ENCODE data around the gene EEIG1. TPM values are rescaled to one million over a fixed set of nuclear protein-coding genes. Genes with fewer than 3 reads are reported as not detected.

Gene EEIG1
- total RNA-seq, 1 donor, result 32.4 TPM

GRCh38 chr9:127973169-127974000 lies 7.4 kb downstream of the EEIG1 start:
- DNase-seq (ENCODE audit: low read depth), result no peak
- no peak overlapping the region for H3K4me3 ChIP-seq (ENCODE audit: low read depth, low read length)
- TF ChIP-seq, protein P1, sequence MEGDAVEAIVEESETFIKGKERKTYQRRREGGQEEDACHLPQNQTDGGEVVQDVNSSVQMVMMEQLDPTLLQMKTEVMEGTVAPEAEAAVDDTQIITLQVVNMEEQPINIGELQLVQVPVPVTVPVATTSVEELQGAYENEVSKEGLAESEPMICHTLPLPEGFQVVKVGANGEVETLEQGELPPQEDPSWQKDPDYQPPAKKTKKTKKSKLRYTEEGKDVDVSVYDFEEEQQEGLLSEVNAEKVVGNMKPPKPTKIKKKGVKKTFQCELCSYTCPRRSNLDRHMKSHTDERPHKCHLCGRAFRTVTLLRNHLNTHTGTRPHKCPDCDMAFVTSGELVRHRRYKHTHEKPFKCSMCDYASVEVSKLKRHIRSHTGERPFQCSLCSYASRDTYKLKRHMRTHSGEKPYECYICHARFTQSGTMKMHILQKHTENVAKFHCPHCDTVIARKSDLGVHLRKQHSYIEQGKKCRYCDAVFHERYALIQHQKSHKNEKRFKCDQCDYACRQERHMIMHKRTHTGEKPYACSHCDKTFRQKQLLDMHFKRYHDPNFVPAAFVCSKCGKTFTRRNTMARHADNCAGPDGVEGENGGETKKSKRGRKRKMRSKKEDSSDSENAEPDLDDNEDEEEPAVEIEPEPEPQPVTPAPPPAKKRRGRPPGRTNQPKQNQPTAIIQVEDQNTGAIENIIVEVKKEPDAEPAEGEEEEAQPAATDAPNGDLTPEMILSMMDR (IDR thresholded peaks at IDR 0.05; ENCODE audit: insufficient read depth, low read length), result no peak

- H3K4me3 ChIP-seq (ENCODE audit: low read depth, low read length), result peak overlapping the region; percentile 6
- DNase-seq (ENCODE audit: low read depth), result no peak
- TF ChIP-seq, protein P1 (IDR thresholded peaks at IDR 0.05; ENCODE audit: insufficient read depth, low read length), result no peak
These were observed 8.4 kb downstream of the EEIG1 start for GRCh38 chr9:127972236-127972871.

DNA sequence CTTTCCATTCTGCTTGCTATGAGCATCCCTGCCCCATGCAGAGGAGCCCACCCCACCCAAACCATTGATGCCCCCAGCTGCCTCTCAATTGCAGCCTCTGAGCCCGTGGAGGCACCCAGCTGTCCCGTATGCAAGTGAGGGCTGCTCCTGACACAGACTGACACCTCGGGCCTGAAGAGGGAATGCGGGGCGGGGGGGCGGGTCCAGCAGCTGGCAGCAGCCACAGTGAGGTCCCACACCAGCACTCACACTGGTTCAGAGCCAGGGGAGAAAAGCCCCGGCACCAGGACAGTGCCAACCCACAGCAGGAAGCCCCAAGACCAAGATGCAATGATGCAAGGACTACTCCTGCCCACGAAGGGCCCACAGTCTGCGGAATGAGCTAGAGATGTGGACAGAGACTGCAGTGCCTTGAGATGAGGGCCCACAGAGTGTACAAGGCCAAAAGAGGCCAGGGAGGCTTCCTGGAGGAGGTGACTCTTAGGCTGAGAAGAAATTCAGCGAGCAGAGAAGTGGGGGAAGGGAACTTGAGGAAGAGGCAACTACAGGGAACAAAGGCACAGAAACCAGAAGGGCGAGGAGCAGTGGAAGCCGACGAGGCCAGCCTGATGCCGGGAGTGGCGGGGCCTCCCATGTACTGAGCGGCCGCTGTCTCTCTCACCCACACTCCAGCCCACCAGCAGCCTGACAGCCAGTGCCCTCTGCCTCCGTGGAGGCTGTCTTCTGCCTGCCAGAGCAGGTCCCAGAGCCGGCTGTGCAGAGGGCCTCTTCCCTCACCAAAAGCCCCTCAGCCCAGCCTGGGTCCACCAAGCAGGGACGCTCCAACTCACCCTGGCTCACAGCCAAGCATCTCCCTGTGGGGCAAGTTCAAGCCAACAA lies 9.2 kb downstream of the EEIG1 start:
- TF ChIP-seq, protein P1 (IDR thresholded peaks at IDR 0.05; ENCODE audit: insufficient read depth, low read length), result no peak
- H3K4me3 ChIP-seq (ENCODE audit: low read depth, low read length), result no peak overlapping the region
- DNase-seq (ENCODE audit: low read depth), result no peak

DNA sequence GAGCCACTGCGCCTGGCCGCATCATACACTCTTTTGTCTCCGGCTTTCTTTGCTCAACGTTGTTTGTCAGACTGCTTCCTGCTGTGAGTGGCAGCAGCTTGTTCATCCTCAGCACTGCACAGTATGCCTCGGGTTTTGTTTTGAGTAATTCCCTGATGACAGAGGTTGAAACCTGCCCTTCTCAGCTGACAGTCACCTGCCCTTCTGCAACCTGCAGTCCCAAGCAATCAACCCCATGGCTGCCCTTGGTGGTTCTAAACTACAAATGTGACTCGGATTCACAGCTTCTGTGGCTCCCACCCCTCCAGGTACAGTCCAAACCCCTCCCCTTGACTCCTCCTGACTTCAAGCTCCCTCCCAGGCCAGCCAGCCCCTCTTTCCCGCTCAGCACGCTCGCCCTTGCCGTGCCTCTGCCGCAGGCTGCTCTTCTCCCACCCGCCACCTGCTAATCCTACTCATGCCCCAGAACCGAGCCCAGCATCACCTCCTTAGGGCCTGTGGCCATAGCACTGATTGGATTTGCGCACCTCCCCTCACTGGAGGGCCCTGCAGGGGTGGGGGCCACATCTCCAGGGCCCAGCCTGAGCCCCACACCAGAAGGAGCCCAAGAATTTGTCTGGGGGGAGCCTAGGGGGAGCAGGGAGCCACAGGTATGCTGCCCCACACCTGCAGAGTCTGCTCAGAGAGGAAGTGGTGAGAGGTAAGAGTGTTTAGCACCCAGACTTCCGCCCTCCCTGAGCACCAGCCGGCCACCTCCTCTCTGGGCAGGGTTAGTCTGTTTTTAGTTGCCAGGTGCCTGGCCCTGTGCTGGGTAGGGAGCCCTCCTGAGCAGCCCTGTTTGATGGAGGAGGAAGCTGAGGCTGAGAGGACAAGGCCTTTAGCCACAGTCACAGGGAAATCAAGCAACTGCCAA lies 10.1 kb downstream of the EEIG1 start:
- TF ChIP-seq, protein P1 (IDR thresholded peaks at IDR 0.05; ENCODE audit: insufficient read depth, low read length), result no peak
- H3K4me3 ChIP-seq (ENCODE audit: low read depth, low read length), result no peak overlapping the region
- DNase-seq (ENCODE audit: low read depth), result no peak

GRCh38 chr9:127968700-127969383 lies 11.9 kb downstream of the EEIG1 start:
- DNase-seq (ENCODE audit: low read depth), result peak; percentile 92
- peak overlapping the region; percentile 13 for H3K4me3 ChIP-seq (ENCODE audit: low read depth, low read length)
- TF ChIP-seq, protein P1 (IDR thresholded peaks at IDR 0.05; ENCODE audit: insufficient read depth, low read length), result no peak

All from fibroblast of the aortic adventitia (primary cell).